Measurements from ENCODE around the gene TSPYL4. TPM values are rescaled to one million over a fixed set of nuclear protein-coding genes. Genes with fewer than 3 reads are reported as not detected.

The TSPYL4 gene
- total RNA-seq, 1 donor from 2014 or later = 12.8 TPM

DNA sequence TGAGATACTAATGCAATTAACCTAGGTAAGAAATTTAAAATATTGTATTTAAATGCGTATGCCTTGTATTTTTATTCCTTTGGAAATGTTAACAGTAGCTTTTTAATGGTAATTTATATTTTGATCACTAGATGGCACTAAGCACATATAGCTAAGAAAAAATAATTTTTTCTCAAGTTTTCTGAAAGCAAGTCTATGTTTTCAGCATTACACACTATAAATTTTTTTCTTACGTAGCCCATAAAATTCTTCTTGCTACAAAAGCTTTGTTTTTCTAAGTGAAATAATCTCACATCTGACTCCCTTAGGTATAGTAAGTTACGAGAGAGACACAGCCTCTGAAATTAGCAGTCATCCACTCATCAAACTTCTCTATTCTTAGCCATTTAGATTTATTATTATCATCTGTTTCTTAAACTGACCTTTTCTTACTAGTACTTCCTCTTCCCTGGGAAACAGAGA lies 35.7 kb downstream of the TSPYL4 start:
- intact Hi-C loops (cut with DNase I) = no loop called here
- TF ChIP-seq, protein P1, sequence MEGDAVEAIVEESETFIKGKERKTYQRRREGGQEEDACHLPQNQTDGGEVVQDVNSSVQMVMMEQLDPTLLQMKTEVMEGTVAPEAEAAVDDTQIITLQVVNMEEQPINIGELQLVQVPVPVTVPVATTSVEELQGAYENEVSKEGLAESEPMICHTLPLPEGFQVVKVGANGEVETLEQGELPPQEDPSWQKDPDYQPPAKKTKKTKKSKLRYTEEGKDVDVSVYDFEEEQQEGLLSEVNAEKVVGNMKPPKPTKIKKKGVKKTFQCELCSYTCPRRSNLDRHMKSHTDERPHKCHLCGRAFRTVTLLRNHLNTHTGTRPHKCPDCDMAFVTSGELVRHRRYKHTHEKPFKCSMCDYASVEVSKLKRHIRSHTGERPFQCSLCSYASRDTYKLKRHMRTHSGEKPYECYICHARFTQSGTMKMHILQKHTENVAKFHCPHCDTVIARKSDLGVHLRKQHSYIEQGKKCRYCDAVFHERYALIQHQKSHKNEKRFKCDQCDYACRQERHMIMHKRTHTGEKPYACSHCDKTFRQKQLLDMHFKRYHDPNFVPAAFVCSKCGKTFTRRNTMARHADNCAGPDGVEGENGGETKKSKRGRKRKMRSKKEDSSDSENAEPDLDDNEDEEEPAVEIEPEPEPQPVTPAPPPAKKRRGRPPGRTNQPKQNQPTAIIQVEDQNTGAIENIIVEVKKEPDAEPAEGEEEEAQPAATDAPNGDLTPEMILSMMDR (IDR thresholded peaks at IDR 0.05) = peak; percentile 47
- no peak overlapping the region for H3K4me3 ChIP-seq
- H3K27ac ChIP-seq = no peak overlapping the region
- no peaks in the 10 kb centered on the region for H3K27me3 ChIP-seq (ENCODE audit: low read depth)
- no peaks in the 10 kb centered on the region for H3K4me1 ChIP-seq
- no peak for DNase-seq
- peaks cover 4% of the 10 kb centered on the region for H3K36me3 ChIP-seq
- ATAC-seq = no peak
- H3K9me3 ChIP-seq = no peaks in the 10 kb centered on the region

DNA sequence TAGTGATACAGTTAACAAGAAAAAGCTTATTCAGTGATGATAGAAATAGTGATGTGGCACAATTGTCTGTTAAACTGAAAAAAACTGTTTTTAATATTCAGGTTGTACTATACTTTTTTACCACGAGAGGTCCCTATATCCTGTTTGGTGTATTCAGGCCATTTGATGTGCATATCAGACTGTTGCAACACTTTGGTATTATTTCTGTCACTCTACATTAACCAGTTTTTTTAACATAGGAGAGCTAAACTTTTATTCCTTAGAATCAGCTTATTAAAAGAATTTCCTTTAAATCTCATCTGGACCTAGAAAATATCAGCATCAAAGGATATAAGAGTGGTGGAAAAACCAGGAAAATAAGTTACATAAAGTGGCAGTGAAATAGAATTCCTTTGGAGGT lies 36.8 kb downstream of the TSPYL4 start:
- DNase-seq (no peak), ATAC-seq (peak; percentile 68 to 71)

GRCh38 chr6:116215414-116215813 lies 38.5 kb downstream of the TSPYL4 start:
- TF ChIP-seq, protein P1 (IDR thresholded peaks at IDR 0.05) = no peak
- intact Hi-C loops (cut with DNase I) = no loop called here

More for the DNA sequence above, 36.8 kb downstream of the TSPYL4 start:
- no peak overlapping the region for H3K4me3 ChIP-seq
- TF ChIP-seq, protein P1 (IDR thresholded peaks at IDR 0.05) = peak; percentile 52
- H3K9me3 ChIP-seq = no peaks in the 10 kb centered on the region
- no peaks in the 10 kb centered on the region for H3K4me1 ChIP-seq
- no peaks in the 10 kb centered on the region for H3K36me3 ChIP-seq
- H3K27me3 ChIP-seq (ENCODE audit: low read depth) = no peaks in the 10 kb centered on the region
- intact Hi-C loops (cut with DNase I) = no loop called here
- H3K27ac ChIP-seq = no peak overlapping the region

GRCh38 chr6:116214681-116215080 lies 39.2 kb downstream of the TSPYL4 start:
- no peak overlapping the region for H3K27ac ChIP-seq
- no peaks in the 10 kb centered on the region for H3K27me3 ChIP-seq (ENCODE audit: low read depth)
- TF ChIP-seq, protein P1 (IDR thresholded peaks at IDR 0.05) = no peak
- DNase-seq = no peak
- H3K4me1 ChIP-seq = no peaks in the 10 kb centered on the region
- intact Hi-C loops (cut with DNase I) = no loop called here
- H3K4me3 ChIP-seq = no peak overlapping the region
- no peaks in the 10 kb centered on the region for H3K36me3 ChIP-seq
- no peaks in the 10 kb centered on the region for H3K9me3 ChIP-seq
- no peak for ATAC-seq

More at GRCh38 chr6:116215414-116215813, 38.5 kb downstream of the TSPYL4 start:
- H3K27me3 ChIP-seq (ENCODE audit: low read depth) = no peaks in the 10 kb centered on the region
- H3K36me3 ChIP-seq = no peaks in the 10 kb centered on the region
- H3K4me1 ChIP-seq = no peaks in the 10 kb centered on the region
- DNase-seq (no peak), ATAC-seq (no peak)
- H3K9me3 ChIP-seq = no peaks in the 10 kb centered on the region
- H3K4me3 ChIP-seq = no peak overlapping the region
- H3K27ac ChIP-seq = no peak overlapping the region

DNA sequence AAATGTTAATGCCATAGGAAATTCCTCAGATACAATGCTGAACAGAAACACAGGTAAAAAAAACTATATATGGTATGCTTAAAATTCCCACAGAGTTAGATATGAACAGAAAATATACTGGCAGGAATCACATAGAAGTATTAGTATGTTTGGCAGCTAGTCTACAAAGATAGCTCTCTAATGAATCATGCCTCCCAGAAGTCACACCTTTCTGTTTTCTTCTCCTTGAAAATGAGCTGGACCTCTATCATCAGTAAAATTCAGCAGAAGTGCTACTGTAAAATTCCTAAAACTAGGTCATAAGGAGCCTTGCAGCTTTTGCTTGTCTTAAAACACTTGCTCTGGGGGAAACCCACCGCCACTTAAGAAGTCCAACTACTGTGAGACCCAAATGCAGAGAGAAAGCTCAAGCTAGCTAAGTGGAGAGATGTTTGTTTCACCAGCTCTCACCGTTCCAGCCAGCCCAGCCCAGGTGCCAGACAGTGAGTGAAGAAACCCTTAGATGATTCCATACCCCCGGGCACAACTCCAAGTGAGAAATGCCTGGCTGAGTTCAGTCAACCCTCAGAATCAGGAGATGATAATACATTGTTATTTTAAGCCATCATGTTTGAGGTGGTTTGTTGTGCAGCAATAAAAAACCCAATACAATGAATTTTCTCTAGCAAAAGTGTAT lies 43.0 kb downstream of the TSPYL4 start:
- TF ChIP-seq, protein P1 (IDR thresholded peaks at IDR 0.05) = no peak
- Histone ChIP-seq H3K4me3 (no peak overlapping the region), H3K27ac (no peak overlapping the region), H3K4me1 (no peaks in the 10 kb centered on the region), H3K9me3 (no peaks in the 10 kb centered on the region), H3K36me3 (no peaks in the 10 kb centered on the region), H3K27me3 (ENCODE audit: low read depth) (no peaks in the 10 kb centered on the region)
- DNase-seq (no peak), ATAC-seq (peak in 1 of 2 donors; percentile 69)
- intact Hi-C loops (cut with DNase I) = no loop called here
